Fibroblast of villous mesenchyme (primary cell): ENCODE results near the gene PPP1R12C. TPM values are rescaled to one million over a fixed set of nuclear protein-coding genes. Genes with fewer than 3 reads are reported as not detected.

Source experiments
- DNase-seq: peaks from one replicate; pipeline ENCODE4 v3.0.0-alpha.2; 2010; ENCODE audit warnings: low read depth
- H3K4me3 ChIP-seq: 2 replicates; pipeline ENCODE4 v1.5.1; 2011; ENCODE audit warnings: low read depth, mild to moderate bottlenecking, low read length
- total RNA-seq: library from RNA; depleted of rRNA; stranded (reverse); fragments of >200 nt; gene quantifications from 2 replicates; pipeline ENCODE4 v1.2.3, GENCODE V29; 2012
- TF ChIP-seq, protein P1 (sequence below): IDR thresholded peaks from 2 replicates; pipeline ENCODE4 v1.5.1; 2012; ENCODE audit warnings: low read depth, mild to moderate bottlenecking, low read length; ENCODE audit not compliant: insufficient read depth

PPP1R12C gene
- total RNA-seq, 1 donor = 49.7 TPM

DNA sequence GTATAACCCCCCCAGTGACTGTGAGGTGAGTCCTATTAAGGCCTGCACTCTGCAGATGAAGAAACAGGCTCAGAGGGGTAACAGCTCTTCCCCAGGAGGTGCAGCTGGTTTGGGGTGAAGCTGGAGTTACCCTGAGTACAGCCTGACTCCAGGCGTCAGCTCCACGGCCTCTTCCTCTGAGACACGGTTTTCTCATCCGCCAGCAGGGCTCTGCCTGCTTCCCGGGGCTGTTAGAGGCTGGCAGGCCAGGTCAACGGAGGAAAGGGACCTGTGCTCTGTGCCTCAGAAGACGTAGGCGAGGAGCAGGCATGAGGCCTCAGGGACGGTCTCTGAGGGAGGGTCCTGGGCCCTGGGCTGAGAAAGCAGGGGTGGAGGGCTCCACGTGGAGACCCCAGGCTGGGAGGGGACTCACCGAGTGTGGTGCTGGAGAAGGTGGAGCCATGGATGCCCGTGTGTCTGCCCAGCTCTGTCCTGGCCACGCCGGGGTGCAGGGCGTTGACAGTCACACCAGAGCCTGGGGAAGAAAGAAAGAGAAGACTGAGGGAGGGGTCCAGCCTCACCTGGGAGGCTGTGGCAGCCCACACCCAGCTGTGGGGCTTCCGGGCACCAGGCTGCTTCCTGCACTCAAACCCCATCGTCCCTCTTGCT is 70.3 kb downstream of the PPP1R12C start:
- no peak for DNase-seq
- TF ChIP-seq, protein P1, sequence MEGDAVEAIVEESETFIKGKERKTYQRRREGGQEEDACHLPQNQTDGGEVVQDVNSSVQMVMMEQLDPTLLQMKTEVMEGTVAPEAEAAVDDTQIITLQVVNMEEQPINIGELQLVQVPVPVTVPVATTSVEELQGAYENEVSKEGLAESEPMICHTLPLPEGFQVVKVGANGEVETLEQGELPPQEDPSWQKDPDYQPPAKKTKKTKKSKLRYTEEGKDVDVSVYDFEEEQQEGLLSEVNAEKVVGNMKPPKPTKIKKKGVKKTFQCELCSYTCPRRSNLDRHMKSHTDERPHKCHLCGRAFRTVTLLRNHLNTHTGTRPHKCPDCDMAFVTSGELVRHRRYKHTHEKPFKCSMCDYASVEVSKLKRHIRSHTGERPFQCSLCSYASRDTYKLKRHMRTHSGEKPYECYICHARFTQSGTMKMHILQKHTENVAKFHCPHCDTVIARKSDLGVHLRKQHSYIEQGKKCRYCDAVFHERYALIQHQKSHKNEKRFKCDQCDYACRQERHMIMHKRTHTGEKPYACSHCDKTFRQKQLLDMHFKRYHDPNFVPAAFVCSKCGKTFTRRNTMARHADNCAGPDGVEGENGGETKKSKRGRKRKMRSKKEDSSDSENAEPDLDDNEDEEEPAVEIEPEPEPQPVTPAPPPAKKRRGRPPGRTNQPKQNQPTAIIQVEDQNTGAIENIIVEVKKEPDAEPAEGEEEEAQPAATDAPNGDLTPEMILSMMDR = no peak
- H3K4me3 ChIP-seq = no peak overlapping the region

DNA sequence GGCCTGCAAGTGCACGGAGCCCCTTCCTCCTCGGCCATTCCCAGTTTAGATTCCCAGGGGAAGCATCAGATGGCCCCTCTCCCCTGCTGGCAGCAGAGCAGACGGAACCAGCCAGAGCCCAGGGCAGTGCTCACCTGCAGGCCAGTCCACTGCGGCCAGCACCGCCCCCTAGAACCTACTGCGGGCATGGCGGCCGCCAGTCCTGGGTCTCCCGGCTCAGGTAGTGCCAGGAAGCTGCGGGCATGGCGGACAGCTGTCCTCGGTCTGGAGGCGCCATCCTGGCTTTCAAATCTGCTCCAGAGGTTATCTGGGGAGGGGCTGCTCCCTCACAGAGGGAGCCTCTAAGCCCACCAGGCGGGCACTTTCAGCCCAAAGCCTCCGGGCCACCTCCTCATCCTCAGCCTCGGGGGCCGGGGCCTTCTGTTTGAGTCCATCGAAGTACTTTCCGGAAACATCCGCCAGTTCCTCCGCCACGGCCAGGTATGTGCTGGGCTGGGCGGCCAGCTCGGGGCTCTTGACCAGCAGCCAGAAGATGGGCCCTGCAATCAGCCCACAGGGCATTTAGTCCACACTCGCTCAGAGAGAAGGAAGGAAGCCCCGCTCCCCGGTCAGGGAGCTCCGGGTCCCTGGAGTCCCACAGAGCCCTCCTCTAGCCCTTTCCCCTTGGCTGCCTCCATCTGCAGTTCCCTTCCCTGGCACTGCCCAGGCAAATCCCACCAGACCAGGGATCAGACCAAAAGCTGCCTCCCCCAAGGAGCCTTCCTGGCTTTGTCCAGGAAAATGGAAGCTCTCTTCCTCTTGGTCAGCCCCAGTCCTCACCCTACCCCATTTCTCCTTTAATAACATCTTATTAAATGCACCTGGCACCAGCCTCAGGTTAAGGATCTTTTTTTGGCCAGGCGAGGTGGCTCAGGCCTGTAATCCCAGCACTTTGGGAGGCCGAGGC is 72.4 kb downstream of the PPP1R12C start:
- TF ChIP-seq, protein P1 = no peak
- no peak overlapping the region for H3K4me3 ChIP-seq
- no peak for DNase-seq

DNA sequence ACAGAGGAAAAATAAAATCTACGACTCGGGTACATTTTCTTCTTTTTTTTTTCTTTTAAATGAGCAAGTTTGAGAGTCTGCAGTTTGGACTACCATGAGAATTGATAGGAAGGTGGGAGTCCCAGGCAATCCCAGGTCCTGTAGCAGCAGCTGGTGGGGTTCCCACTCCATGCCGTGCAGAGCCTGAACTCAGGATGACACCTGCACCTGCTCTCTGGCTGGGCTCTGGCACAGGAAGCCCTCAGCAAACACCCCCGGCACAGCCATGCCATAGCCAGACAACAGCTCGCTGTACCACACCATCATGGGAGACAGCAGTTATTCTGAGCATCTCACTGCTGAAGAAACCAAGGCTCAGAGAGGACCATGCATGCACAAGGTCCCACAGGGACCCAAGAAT is 73.2 kb downstream of the PPP1R12C start:
- no peak overlapping the region for H3K4me3 ChIP-seq
- TF ChIP-seq, protein P1 = no peak
- no peak for DNase-seq

DNA sequence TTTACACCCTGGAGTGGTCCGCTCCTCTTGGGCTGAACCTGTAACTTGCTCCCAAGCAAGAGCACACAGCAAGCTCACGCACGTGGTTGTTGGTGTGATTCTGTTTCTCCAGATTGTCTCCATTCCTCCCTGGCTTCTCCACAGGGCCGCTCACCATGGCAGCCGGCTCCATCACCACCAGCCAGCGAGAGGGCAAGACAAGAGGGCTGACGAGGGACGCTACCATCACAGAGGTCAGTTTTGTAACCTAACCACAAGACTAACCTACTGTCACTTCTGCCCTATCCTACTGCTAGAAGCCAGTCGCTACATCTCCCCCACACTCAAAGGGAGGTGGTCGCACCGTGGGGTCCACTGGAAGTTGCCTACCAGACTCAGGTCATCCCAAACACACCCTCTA is 74.7 kb downstream of the PPP1R12C start:
- DNase-seq = no peak
- no peak overlapping the region for H3K4me3 ChIP-seq
- TF ChIP-seq, protein P1 = no peak

GRCh38 chr19:55042344-55042678 is 75.1 kb downstream of the PPP1R12C start:
- TF ChIP-seq, protein P1 = no peak

DNA sequence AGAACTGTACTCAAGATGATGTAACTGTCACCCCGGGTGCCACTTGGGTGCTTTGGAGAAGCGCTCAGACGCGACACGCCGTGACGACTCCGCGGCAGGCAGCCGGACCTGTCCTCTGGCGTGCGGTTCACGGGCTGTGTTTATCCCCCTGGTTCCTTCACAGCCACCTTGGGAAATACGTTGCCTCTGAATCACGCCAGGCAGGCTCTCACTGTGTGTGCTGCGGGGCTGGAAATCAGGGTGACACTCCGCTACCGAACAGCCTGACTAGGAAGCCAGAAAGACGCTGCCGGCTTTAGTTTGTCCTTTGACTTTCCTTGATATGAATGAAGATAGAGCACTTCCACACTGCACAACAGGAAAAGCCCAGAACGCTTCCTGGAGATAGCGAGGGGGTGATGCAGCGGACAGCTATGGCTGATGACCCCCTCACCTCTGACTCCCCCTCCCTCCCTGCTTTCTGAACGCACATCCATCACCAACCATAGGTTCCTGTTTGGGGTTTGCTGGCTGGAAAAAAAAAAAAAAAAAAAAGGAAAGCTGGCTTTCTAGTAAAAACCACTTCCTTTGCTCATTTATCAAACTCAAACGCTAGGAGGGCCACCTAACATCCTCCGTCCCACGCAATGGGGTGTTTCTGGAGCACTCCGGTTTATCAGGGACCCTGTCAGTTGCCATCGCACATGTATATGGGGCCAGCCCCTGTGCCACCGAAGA is 75.7 kb downstream of the PPP1R12C start:
- TF ChIP-seq, protein P1 = no peak
- H3K4me3 ChIP-seq = no peak overlapping the region
- no peak for DNase-seq

More at GRCh38 chr19:55042344-55042678, 75.1 kb downstream of the PPP1R12C start:
- no peak overlapping the region for H3K4me3 ChIP-seq
- DNase-seq = no peak
